Liver (tissue), 9 donors: ENCODE results near the gene BDH1. TPM values are rescaled to one million over a fixed set of nuclear protein-coding genes. Genes with fewer than 3 reads are reported as not detected.

ENCODE experiments used
- DNase-seq: peaks from one replicate; pipeline ENCODE4 v3.0.0-alpha.2; 2017; ENCODE audit warnings: low spot score
- H3K27ac ChIP-seq, 2 donors: one replicate each; pipeline ENCODE4 v1.7.0; 2013; ENCODE audit warnings: inconsistent platforms in 2 of 2, low read length in 2 of 2, control low read depth in 1 of 2, low read depth in 1 of 2, mild to moderate bottlenecking in 1 of 2
- H3K27me3 ChIP-seq, 4 donors: one replicate each; pipeline versions ENCODE4 v1.6.1 to v1.7.0; 2013; ENCODE audit warnings: low read length in 3 of 4, inconsistent platforms in 1 of 4, mild to moderate bottlenecking in 1 of 4, moderate library complexity in 1 of 4; ENCODE audit not compliant: control insufficient read depth in 4 of 4, insufficient read depth in 4 of 4
- H3K36me3 ChIP-seq, 4 donors: one replicate each; pipeline versions ENCODE4 v1.6.1 to v1.7.0; 2013; ENCODE audit warnings: low read length in 3 of 4, mild to moderate bottlenecking in 3 of 4, low read depth in 1 of 4, moderate library complexity in 1 of 4; ENCODE audit not compliant: control insufficient read depth in 4 of 4, insufficient read depth in 3 of 4
- H3K4me1 ChIP-seq, 4 donors: one replicate each; pipeline versions ENCODE4 v1.6.1 to v1.7.0; 2013; ENCODE audit warnings: low read length in 3 of 4, mild to moderate bottlenecking in 3 of 4, moderate library complexity in 1 of 4; ENCODE audit not compliant: control insufficient read depth in 4 of 4, insufficient read depth in 4 of 4
- H3K4me3 ChIP-seq, 3 donors: one replicate each; pipeline versions ENCODE4 v1.6.1 to v1.7.0; 2013; ENCODE audit warnings: low read length in 3 of 3, control low read depth in 1 of 3, low read depth in 1 of 3, mild to moderate bottlenecking in 1 of 3
- H3K9ac ChIP-seq, 2 donors: one replicate each; pipeline ENCODE4 v1.7.0; 2013; ENCODE audit warnings: low read length in 2 of 2, mild to moderate bottlenecking in 2 of 2, moderate library complexity in 2 of 2, control low read depth in 1 of 2, low read depth in 1 of 2
- H3K9me3 ChIP-seq, 4 donors: one replicate each; pipeline versions ENCODE4 v1.6.1 to v1.7.0; 2013; ENCODE audit warnings: low read length in 3 of 4; ENCODE audit not compliant: control insufficient read depth in 4 of 4
- EGR1 ChIP-seq, 2 donors: IDR thresholded peaks; 2 replicates each; pipeline ENCODE4 v1.6.1; 2016 to 2018; ENCODE audit warnings: antibody characterized with exemption in 2 of 2, low read depth in 2 of 2
- FOXA1 ChIP-seq: IDR thresholded peaks from 2 replicates; pipeline ENCODE4 v1.6.1; 2016; ENCODE audit warnings: antibody characterized with exemption
- FOXA2 ChIP-seq: IDR thresholded peaks from 2 replicates; pipeline ENCODE4 v1.6.1; 2016; ENCODE audit warnings: antibody characterized with exemption
- GABPA ChIP-seq, 2 donors: IDR thresholded peaks in 1 of 2; conservative IDR thresholded peaks in 1 of 2; 2 replicates each; pipeline ENCODE4 v1.6.1; 2016; ENCODE audit warnings: antibody characterized with exemption in 2 of 2, mild to moderate bottlenecking in 1 of 2, moderate library complexity in 1 of 2
- HNF4A ChIP-seq, 2 donors: conservative IDR thresholded peaks; 2 replicates each; pipeline ENCODE4 v1.6.1; 2016; ENCODE audit warnings: antibody characterized with exemption in 2 of 2, mild to moderate bottlenecking in 2 of 2
- HNF4G ChIP-seq: IDR thresholded peaks from 2 replicates; pipeline ENCODE4 v1.6.1; 2016; ENCODE audit warnings: antibody characterized with exemption
- JUND ChIP-seq, 2 donors: IDR thresholded peaks; 2 replicates each; pipeline ENCODE4 v1.6.1; 2016; ENCODE audit warnings: antibody characterized with exemption in 2 of 2
- NR2F2 ChIP-seq: IDR thresholded peaks from 2 replicates; pipeline ENCODE4 v1.6.1; 2016; ENCODE audit warnings: antibody characterized with exemption
- RAD21 ChIP-seq, 2 donors: IDR thresholded peaks; 2 replicates each; pipeline ENCODE4 v1.6.1; 2016; ENCODE audit warnings: antibody characterized with exemption in 2 of 2, mild to moderate bottlenecking in 2 of 2
- RXRA ChIP-seq, 2 donors: IDR thresholded peaks; 2 replicates each; pipeline ENCODE4 v1.6.1; 2017 to 2018; ENCODE audit warnings: antibody characterized with exemption in 2 of 2, mild to moderate bottlenecking in 1 of 2
- SP1 ChIP-seq: IDR thresholded peaks from 2 replicates; pipeline ENCODE4 v1.6.1; 2018; ENCODE audit warnings: antibody characterized with exemption, mild to moderate bottlenecking
- TAF1 ChIP-seq: conservative IDR thresholded peaks from 2 replicates; pipeline ENCODE4 v1.6.1; 2016; ENCODE audit warnings: antibody characterized with exemption, mild to moderate bottlenecking
- YY1 ChIP-seq: IDR thresholded peaks from 2 replicates; pipeline ENCODE4 v1.6.1; 2016; ENCODE audit warnings: antibody characterized with exemption, mild to moderate bottlenecking
- WGBS: extraction: QIAGEN DNeasy Blood & Tissue Kit; methylation state at CpG from one replicate; pipeline ENCODE4 v1.1.7; 2013; 5-methylcytosine and 5-hydroxymethylcytosine counted together
- polyA plus RNA-seq, 2 donors: library from polyadenylated mRNA; stranded (reverse) in 1 of 2; unstranded in 1 of 2; fragments of 200-250 nt in 1 of 2; fragments of >200 nt in 1 of 2; fragmentation: Nextera tagmentation in 1 of 2; extraction: Ambion mirVana in 1 of 2; gene quantifications; one replicate each; pipeline versions ENCODE4 v1.2.1 to v1.2.3, GENCODE V29; 2013 to 2015
- total RNA-seq, 2 donors: library from RNA; depleted of rRNA; stranded (reverse); fragments of >200 nt; gene quantifications; one replicate each; pipeline ENCODE4 v1.2.3, GENCODE V29; 2014
- TF ChIP-seq, protein P1 (sequence below): IDR thresholded peaks from 2 replicates; pipeline ENCODE4 v1.6.1; 2016; ENCODE audit warnings: antibody characterized with exemption
- TF ChIP-seq, protein P2 (sequence below): IDR thresholded peaks from 2 replicates; pipeline ENCODE4 v1.6.1; 2016; ENCODE audit warnings: antibody characterized with exemption, mild to moderate bottlenecking
- TF ChIP-seq, protein P3 (sequence below): fragments of 150-350 bp; IDR thresholded peaks from 2 replicates; pipeline ENCODE4 v1.5.1; 2017; ENCODE audit warnings: improper control_type of control experiment, low read depth, low read length; ENCODE audit not compliant: missing input control
- TF ChIP-seq, protein P4 (sequence below): IDR thresholded peaks from 2 replicates; pipeline ENCODE4 v1.6.1; 2016; ENCODE audit warnings: antibody characterized with exemption
- TF ChIP-seq, protein P5 (sequence below): IDR thresholded peaks from 2 replicates; pipeline ENCODE4 v1.6.1; 2016; ENCODE audit warnings: antibody characterized with exemption
- donor health status: healthy.
- donor health status: healthy.
- donor health status: healthy.
- donor health status: healthy.
- donor health status: healthy.

Gene BDH1
- total and polyA plus RNA-seq, 4 donors: 49.4 to 268 (median 177) TPM

DNA sequence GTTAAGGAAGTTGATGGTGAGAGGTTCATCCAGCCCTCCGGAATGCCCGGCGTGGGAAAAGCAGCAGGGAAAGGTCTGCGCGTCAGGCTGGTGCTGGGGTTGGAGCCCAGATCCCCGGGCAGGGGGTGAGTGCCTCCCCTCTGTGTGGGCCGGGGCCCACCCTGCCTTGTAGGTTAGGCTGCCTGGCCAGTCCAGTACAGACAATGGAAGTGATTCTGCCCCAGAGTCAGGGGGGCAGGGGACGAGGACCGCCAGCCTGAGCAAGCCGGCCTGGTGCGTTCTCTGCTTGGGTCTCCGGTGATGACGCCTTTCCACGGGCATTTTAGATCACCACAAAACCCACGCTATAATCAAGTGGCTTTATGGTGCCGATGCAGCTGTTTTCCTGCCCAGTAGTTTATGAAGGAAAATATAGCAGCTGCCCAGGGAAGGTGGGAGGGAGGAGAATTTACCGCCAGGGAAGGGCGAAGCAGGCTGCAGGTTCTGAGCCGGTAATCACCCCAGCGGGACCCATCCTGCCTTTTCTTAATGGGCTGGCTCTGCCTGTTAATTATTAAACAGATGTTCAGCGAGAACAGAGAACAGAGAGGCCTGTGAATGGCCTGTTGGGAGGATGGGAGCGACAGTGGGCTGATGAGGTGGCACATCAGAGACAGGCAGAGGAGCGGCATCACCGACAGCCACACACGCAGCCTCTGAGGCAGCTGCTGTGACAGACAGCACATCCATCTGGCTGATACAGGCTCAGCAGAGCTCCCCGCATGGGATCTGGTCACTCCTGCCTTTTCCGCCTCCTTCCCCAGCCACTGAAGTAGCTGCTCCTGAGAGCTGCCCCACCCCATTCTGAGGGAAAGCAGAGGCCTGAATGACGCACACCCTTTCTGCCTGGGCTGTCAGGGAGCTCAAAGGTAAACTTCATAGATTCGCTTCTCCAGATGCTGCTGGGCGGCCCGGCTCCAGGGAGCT lies 35.2 kb downstream of the BDH1 start:
- H3K9ac ChIP-seq: no peak overlapping the region
- no peak overlapping the region for H3K27ac ChIP-seq
- no peaks in the 10 kb centered on the region for H3K9me3 ChIP-seq
- 67% methylated on average over 31 of the region's 31 CpGs for WGBS
- no peak overlapping the region for H3K4me3 ChIP-seq
- TF ChIP-seq NR2F2 (no peak), EGR1 (IDR thresholded peaks at IDR 0.05; ENCODE audit: low read depth in 2 of 2) (no peak), SP1 (peak; percentile 24), GABPA (IDR thresholded peaks at IDR 0.05 in 1 of 2, conservative IDR thresholded peaks at IDR 0.05 in 1 of 2) (no peak), RXRA (IDR thresholded peaks at IDR 0.05) (no peak), HNF4A (conservative IDR thresholded peaks at IDR 0.05) (peak in 1 of 2 donors; percentile 8), YY1 (peak; percentile 70), FOXA1 (no peak), RAD21 (IDR thresholded peaks at IDR 0.05) (peak in 1 of 2 donors; percentile 34)
- TF ChIP-seq, protein P1, sequence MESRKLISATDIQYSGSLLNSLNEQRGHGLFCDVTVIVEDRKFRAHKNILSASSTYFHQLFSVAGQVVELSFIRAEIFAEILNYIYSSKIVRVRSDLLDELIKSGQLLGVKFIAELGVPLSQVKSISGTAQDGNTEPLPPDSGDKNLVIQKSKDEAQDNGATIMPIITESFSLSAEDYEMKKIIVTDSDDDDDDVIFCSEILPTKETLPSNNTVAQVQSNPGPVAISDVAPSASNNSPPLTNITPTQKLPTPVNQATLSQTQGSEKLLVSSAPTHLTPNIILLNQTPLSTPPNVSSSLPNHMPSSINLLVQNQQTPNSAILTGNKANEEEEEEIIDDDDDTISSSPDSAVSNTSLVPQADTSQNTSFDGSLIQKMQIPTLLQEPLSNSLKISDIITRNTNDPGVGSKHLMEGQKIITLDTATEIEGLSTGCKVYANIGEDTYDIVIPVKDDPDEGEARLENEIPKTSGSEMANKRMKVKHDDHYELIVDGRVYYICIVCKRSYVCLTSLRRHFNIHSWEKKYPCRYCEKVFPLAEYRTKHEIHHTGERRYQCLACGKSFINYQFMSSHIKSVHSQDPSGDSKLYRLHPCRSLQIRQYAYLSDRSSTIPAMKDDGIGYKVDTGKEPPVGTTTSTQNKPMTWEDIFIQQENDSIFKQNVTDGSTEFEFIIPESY: no peak
- TF ChIP-seq, protein P2, sequence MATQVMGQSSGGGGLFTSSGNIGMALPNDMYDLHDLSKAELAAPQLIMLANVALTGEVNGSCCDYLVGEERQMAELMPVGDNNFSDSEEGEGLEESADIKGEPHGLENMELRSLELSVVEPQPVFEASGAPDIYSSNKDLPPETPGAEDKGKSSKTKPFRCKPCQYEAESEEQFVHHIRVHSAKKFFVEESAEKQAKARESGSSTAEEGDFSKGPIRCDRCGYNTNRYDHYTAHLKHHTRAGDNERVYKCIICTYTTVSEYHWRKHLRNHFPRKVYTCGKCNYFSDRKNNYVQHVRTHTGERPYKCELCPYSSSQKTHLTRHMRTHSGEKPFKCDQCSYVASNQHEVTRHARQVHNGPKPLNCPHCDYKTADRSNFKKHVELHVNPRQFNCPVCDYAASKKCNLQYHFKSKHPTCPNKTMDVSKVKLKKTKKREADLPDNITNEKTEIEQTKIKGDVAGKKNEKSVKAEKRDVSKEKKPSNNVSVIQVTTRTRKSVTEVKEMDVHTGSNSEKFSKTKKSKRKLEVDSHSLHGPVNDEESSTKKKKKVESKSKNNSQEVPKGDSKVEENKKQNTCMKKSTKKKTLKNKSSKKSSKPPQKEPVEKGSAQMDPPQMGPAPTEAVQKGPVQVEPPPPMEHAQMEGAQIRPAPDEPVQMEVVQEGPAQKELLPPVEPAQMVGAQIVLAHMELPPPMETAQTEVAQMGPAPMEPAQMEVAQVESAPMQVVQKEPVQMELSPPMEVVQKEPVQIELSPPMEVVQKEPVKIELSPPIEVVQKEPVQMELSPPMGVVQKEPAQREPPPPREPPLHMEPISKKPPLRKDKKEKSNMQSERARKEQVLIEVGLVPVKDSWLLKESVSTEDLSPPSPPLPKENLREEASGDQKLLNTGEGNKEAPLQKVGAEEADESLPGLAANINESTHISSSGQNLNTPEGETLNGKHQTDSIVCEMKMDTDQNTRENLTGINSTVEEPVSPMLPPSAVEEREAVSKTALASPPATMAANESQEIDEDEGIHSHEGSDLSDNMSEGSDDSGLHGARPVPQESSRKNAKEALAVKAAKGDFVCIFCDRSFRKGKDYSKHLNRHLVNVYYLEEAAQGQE: no peak
- H3K4me1 ChIP-seq: peaks cover 5 to 35% (median 14%) of the 10 kb centered on the region in 4 donors
- H3K36me3 ChIP-seq: peaks cover 7 to 25% (median 19%) of the 10 kb centered on the region in 4 donors
- no peaks in the 10 kb centered on the region for H3K27me3 ChIP-seq
- no peak for DNase-seq

DNA sequence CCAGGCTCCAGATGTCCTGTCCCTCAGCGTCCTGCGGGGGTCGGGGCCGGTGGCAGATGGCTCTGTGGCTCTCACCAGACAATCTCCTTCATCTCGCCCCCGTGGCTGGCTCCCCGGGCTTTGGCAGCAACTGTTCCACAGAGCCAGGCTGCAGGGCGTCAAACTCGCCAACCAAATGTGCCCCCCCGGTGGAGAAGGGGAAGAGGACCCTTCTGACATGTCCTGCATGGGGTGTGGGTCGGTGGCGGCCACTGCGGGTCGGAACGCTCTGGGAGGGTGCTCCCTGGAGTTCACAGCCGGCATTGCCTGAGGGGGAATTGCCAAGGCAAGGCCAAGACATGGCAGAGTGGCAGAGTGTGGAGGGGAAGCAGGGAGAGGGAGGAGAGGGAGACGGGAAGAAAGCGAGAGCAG lies 36.0 kb downstream of the BDH1 start:
- WGBS: 94% methylated on average over 18 of the region's 18 CpGs
- no peak overlapping the region for H3K4me3 ChIP-seq
- no peak overlapping the region for H3K9ac ChIP-seq
- H3K27me3 ChIP-seq: no peaks in the 10 kb centered on the region
- H3K27ac ChIP-seq: no peak overlapping the region
- H3K4me1 ChIP-seq: peaks cover 5 to 31% (median 14%) of the 10 kb centered on the region in 4 donors
- no peak for DNase-seq
- peaks cover 7 to 22% (median 18%) of the 10 kb centered on the region in 4 donors for H3K36me3 ChIP-seq
- H3K9me3 ChIP-seq: no peaks in the 10 kb centered on the region
- no peak for TF ChIP-seq FOXA2
- TF ChIP-seq HNF4G: no peak
- TF ChIP-seq, protein P3, sequence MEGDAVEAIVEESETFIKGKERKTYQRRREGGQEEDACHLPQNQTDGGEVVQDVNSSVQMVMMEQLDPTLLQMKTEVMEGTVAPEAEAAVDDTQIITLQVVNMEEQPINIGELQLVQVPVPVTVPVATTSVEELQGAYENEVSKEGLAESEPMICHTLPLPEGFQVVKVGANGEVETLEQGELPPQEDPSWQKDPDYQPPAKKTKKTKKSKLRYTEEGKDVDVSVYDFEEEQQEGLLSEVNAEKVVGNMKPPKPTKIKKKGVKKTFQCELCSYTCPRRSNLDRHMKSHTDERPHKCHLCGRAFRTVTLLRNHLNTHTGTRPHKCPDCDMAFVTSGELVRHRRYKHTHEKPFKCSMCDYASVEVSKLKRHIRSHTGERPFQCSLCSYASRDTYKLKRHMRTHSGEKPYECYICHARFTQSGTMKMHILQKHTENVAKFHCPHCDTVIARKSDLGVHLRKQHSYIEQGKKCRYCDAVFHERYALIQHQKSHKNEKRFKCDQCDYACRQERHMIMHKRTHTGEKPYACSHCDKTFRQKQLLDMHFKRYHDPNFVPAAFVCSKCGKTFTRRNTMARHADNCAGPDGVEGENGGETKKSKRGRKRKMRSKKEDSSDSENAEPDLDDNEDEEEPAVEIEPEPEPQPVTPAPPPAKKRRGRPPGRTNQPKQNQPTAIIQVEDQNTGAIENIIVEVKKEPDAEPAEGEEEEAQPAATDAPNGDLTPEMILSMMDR: no peak
- no peak for TF ChIP-seq NR2F2
- TF ChIP-seq, protein P1: no peak
- TF ChIP-seq, protein P4, sequence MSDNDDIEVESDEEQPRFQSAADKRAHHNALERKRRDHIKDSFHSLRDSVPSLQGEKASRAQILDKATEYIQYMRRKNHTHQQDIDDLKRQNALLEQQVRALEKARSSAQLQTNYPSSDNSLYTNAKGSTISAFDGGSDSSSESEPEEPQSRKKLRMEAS: no peak
- TF ChIP-seq JUND (IDR thresholded peaks at IDR 0.05): no peak
- no peak for TF ChIP-seq RXRA (IDR thresholded peaks at IDR 0.05)
- TF ChIP-seq RAD21 (IDR thresholded peaks at IDR 0.05): no peak
- no peak for TF ChIP-seq FOXA1
- TF ChIP-seq TAF1: no peak
- TF ChIP-seq, protein P5, sequence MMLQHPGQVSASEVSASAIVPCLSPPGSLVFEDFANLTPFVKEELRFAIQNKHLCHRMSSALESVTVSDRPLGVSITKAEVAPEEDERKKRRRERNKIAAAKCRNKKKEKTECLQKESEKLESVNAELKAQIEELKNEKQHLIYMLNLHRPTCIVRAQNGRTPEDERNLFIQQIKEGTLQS: no peak
- no peak for TF ChIP-seq GABPA (IDR thresholded peaks at IDR 0.05 in 1 of 2, conservative IDR thresholded peaks at IDR 0.05 in 1 of 2)
- TF ChIP-seq SP1: no peak
- TF ChIP-seq HNF4A (conservative IDR thresholded peaks at IDR 0.05): no peak
